ENCODE data around the gene TSPAN1. TPM values are rescaled to one million over a fixed set of nuclear protein-coding genes. Genes with fewer than 3 reads are reported as not detected.

The TSPAN1 gene
- total RNA-seq, 2 donors from 2014 or later: 1.6 to 1.8 TPM

Other genes with a start within 250 kb of the TSPAN1 start
- 10 to 100 TPM; 34.9 to 50.9 TPM for gene PIK3R3, start 42.5 kb upstream of the TSPAN1 start, total RNA-seq
- not detected for gene P3R3URF, start 1.4 kb downstream of the TSPAN1 start, total RNA-seq
- gene POMGNT1, start 23.3 kb downstream of the TSPAN1 start, total RNA-seq: 100 to 1,000 TPM in 1 of 2 donors, 10 to 100 TPM in 1; 82.8 to 106 TPM
- 1 to 10 TPM; 4.4 to 4.5 TPM for gene LURAP1, start 28.2 kb downstream of the TSPAN1 start, total RNA-seq
- under 1 TPM; 0.71 to 0.77 TPM for gene RAD54L, start 72.7 kb downstream of the TSPAN1 start, total RNA-seq
- gene LRRC41, start 128.5 kb downstream of the TSPAN1 start, total RNA-seq: 10 to 100 TPM; 34.5 to 46.4 TPM
- 100 to 1,000 TPM; 770 to 822 TPM for gene UQCRH, start 128.6 kb downstream of the TSPAN1 start, total RNA-seq
- gene NSUN4, start 165.7 kb downstream of the TSPAN1 start, total RNA-seq: 10 to 100 TPM; 13.4 to 17.4 TPM
- 10 to 100 TPM in 1 of 2 donors, 1 to 10 TPM in 1; 6.3 to 10.5 TPM for gene FAAH, start 219.2 kb downstream of the TSPAN1 start, total RNA-seq

Measured in left cardiac atrium (tissue), 2 donors.